ENCODE data around the gene PHF3.
A peak's percentile ranks its signal among the peaks of the same experiment; 100 is the strongest.

The PHF3 gene

GRCh38 chr6:63630466-63630865, 5.1 kb upstream of the PHF3 start:
- H3K4me2 ChIP-seq (ENCODE audit: low read depth, low read length, poor library complexity, severe bottlenecking) = no peak overlapping the region
- no peak overlapping the region for H3K9ac ChIP-seq (ENCODE audit: low read depth, low read length, poor library complexity, severe bottlenecking)
- H3K9me3 ChIP-seq (ENCODE audit: insufficient read depth, low read depth, low read length) = no peaks in the 10 kb centered on the region
- no peaks in the 10 kb centered on the region for H3K27me3 ChIP-seq (ENCODE audit: insufficient read depth, low read length, poor library complexity, severe bottlenecking)
- TF ChIP-seq EZH2phosphoT487 (IDR thresholded peaks at IDR 0.05; ENCODE audit: borderline replicate concordance) (no peak), CTCF (conservative IDR thresholded peaks at IDR 0.05; ENCODE audit: low read length) (no peak)
- H3K9me2 ChIP-seq (replicated peaks; ENCODE audit: low read depth, low read length) = no peaks in the 10 kb centered on the region
- H3F3A ChIP-seq (ENCODE audit: low read depth) = no peaks in the 10 kb centered on the region
- no peak overlapping the region for H2AFZ ChIP-seq (ENCODE audit: low read length)
- H3K79me2 ChIP-seq (ENCODE audit: insufficient read depth, low read length) = no peaks in the 10 kb centered on the region
- peaks cover 8% of the 10 kb centered on the region for H3K4me1 ChIP-seq (ENCODE audit: insufficient read depth, low read length, poor library complexity, severe bottlenecking)
- no peaks in the 10 kb centered on the region for H3K36me3 ChIP-seq (ENCODE audit: insufficient read depth, low read length)
- H3K4me3 ChIP-seq (ENCODE audit: low read length, poor library complexity, severe bottlenecking) = no peak overlapping the region
- H4K20me1 ChIP-seq (ENCODE audit: insufficient read depth, low read length, poor library complexity, severe bottlenecking) = no peaks in the 10 kb centered on the region

GRCh38 chr6:63634630-63635029, 972 bp upstream of the PHF3 start:
- H3K36me3 ChIP-seq (ENCODE audit: insufficient read depth, low read length) = no peaks in the 10 kb centered on the region
- TF ChIP-seq EZH2phosphoT487 (IDR thresholded peaks at IDR 0.05; ENCODE audit: borderline replicate concordance) (no peak), CTCF (conservative IDR thresholded peaks at IDR 0.05; ENCODE audit: low read length) (no peak)
- peak overlapping the region; percentile 94 for H3K9ac ChIP-seq (ENCODE audit: low read depth, low read length, poor library complexity, severe bottlenecking)
- peak overlapping the region; percentile 96 for H3K4me2 ChIP-seq (ENCODE audit: low read depth, low read length, poor library complexity, severe bottlenecking)
- H3K4me1 ChIP-seq (ENCODE audit: insufficient read depth, low read length, poor library complexity, severe bottlenecking) = peaks cover 28% of the 10 kb centered on the region
- peaks cover 6% of the 10 kb centered on the region for H3K27me3 ChIP-seq (ENCODE audit: insufficient read depth, low read length, poor library complexity, severe bottlenecking)
- H3K9me3 ChIP-seq (ENCODE audit: insufficient read depth, low read depth, low read length) = no peaks in the 10 kb centered on the region
- H3K9me2 ChIP-seq (replicated peaks; ENCODE audit: low read depth, low read length) = no peaks in the 10 kb centered on the region
- H3F3A ChIP-seq (ENCODE audit: low read depth) = no peaks in the 10 kb centered on the region
- H2AFZ ChIP-seq (ENCODE audit: low read length) = peak overlapping the region; percentile 100; the same call in 1 of the 2 replicates
- H3K4me3 ChIP-seq (ENCODE audit: low read length, poor library complexity, severe bottlenecking) = peak overlapping the region; percentile 90
- peaks cover 34% of the 10 kb centered on the region for H4K20me1 ChIP-seq (ENCODE audit: insufficient read depth, low read length, poor library complexity, severe bottlenecking)
- peaks cover 38% of the 10 kb centered on the region for H3K79me2 ChIP-seq (ENCODE audit: insufficient read depth, low read length)

GRCh38 chr6:63635215-63635587, 401 bp upstream of the PHF3 start:
- peaks cover 39% of the 10 kb centered on the region for H4K20me1 ChIP-seq (ENCODE audit: insufficient read depth, low read length, poor library complexity, severe bottlenecking)
- H3K27me3 ChIP-seq (ENCODE audit: insufficient read depth, low read length, poor library complexity, severe bottlenecking) = peaks cover 6% of the 10 kb centered on the region
- no peaks in the 10 kb centered on the region for H3F3A ChIP-seq (ENCODE audit: low read depth)
- H2AFZ ChIP-seq (ENCODE audit: low read length) = peak overlapping the region; percentile 100
- H3K9me3 ChIP-seq (ENCODE audit: insufficient read depth, low read depth, low read length) = no peaks in the 10 kb centered on the region
- H3K4me2 ChIP-seq (ENCODE audit: low read depth, low read length, poor library complexity, severe bottlenecking) = peak overlapping the region; percentile 96
- H3K79me2 ChIP-seq (ENCODE audit: insufficient read depth, low read length) = peaks cover 44% of the 10 kb centered on the region
- no peaks in the 10 kb centered on the region for H3K9me2 ChIP-seq (replicated peaks; ENCODE audit: low read depth, low read length)
- H3K9ac ChIP-seq (ENCODE audit: low read depth, low read length, poor library complexity, severe bottlenecking) = peak overlapping the region; percentile 94
- peak overlapping the region; percentile 90 for H3K4me3 ChIP-seq (ENCODE audit: low read length, poor library complexity, severe bottlenecking)
- TF ChIP-seq EZH2phosphoT487 (IDR thresholded peaks at IDR 0.05; ENCODE audit: borderline replicate concordance) (no peak), CTCF (conservative IDR thresholded peaks at IDR 0.05; ENCODE audit: low read length) (no peak)
- peaks cover 34% of the 10 kb centered on the region for H3K4me1 ChIP-seq (ENCODE audit: insufficient read depth, low read length, poor library complexity, severe bottlenecking)
- no peaks in the 10 kb centered on the region for H3K36me3 ChIP-seq (ENCODE audit: insufficient read depth, low read length)

Data from Loucy (cell line).